Smooth muscle cell (in vitro differentiated cells): Measurements from ENCODE around the gene SREBF1. TPM values are rescaled to one million over a fixed set of nuclear protein-coding genes. Genes with fewer than 3 reads are reported as not detected.

Experiments
- DNase-seq: peaks from one replicate; lab custom pipeline; 2025; ENCODE audit not compliant: unreplicated experiment; lab: John Stamatoyannopoulos, UW
- H2AFZ ChIP-seq: fragments of 200-600 bp; sonication (generic); 2 replicates; pipeline ENCODE4 v1.6.0; 2016; ENCODE audit warnings: antibody characterized with exemption, low read depth, mild to moderate bottlenecking
- H3F3A ChIP-seq: fragments of 200-600 bp; sonication (generic); 2 replicates; pipeline ENCODE4 v1.6.0; 2017; ENCODE audit warnings: antibody characterized with exemption, low read depth
- H3K27ac ChIP-seq: fragments of 200-600 bp; sonication (generic); 2 replicates; pipeline ENCODE4 v1.5.1; 2016; ENCODE audit warnings: low read depth, mild to moderate bottlenecking
- H3K27me3 ChIP-seq: fragments of 200-600 bp; sonication (generic); 2 replicates; pipeline ENCODE4 v1.6.1; 2016; ENCODE audit warnings: low read depth, mild to moderate bottlenecking
- H3K36me3 ChIP-seq: fragments of 200-600 bp; sonication (generic); 2 replicates; pipeline ENCODE4 v1.5.1; 2016; ENCODE audit warnings: low read depth
- H3K4me1 ChIP-seq: fragments of 200-600 bp; sonication (generic); 2 replicates; pipeline ENCODE4 v1.5.1; 2016; ENCODE audit warnings: low read depth
- H3K4me2 ChIP-seq: fragments of 200-600 bp; sonication (generic); 2 replicates; pipeline ENCODE4 v1.6.0; 2016; ENCODE audit warnings: mild to moderate bottlenecking
- H3K4me3 ChIP-seq: fragments of 200-600 bp; sonication (generic); 2 replicates; pipeline ENCODE4 v1.5.1; 2016; ENCODE audit warnings: mild to moderate bottlenecking
- H3K79me2 ChIP-seq: fragments of 200-600 bp; sonication (generic); 2 replicates; pipeline ENCODE4 v1.6.0; 2016; ENCODE audit warnings: low read depth, mild to moderate bottlenecking
- H3K9ac ChIP-seq: fragments of 200-600 bp; sonication (generic); 2 replicates; pipeline ENCODE4 v1.6.0; 2016; ENCODE audit warnings: low read depth
- H3K9me3 ChIP-seq: fragments of 200-600 bp; sonication (generic); replicated peaks from 2 replicates; pipeline ENCODE4 v1.5.1; 2016; ENCODE audit warnings: low read depth
- H4K20me1 ChIP-seq: fragments of 200-600 bp; sonication (generic); 2 replicates; pipeline ENCODE4 v1.6.0; 2016; ENCODE audit warnings: low read depth
- WGBS: methylation state at CpG from one replicate; pipeline ENCODE4 v1.1.7; 2016; ENCODE audit warnings: low lambda C conversion rate; 5-methylcytosine and 5-hydroxymethylcytosine counted together
- polyA plus RNA-seq: library from polyadenylated mRNA; unstranded; fragments of >200 nt; fragmentation: Nextera tagmentation; extraction: Ambion mirVana; gene quantifications from 2 replicates; pipeline ENCODE4 v1.2.1, GENCODE V29; 2016
- total RNA-seq: library from RNA; depleted of rRNA; stranded (reverse); fragments of >200 nt; gene quantifications from 2 replicates; pipeline ENCODE4 v1.2.3, GENCODE V29; 2014
- TF ChIP-seq, protein P1 (sequence below): fragments of 200-600 bp; sonication (generic); IDR thresholded peaks from 2 replicates; pipeline ENCODE4 v1.5.1; 2017; ENCODE audit warnings: borderline replicate concordance, mild to moderate bottlenecking, antibody characterized with exemption; ENCODE audit not compliant: insufficient read depth, poor library complexity, severe bottlenecking

The SREBF1 gene
- total and polyA plus RNA-seq, 2 experiments from 2014 or later, result 23.5 to 45.4 TPM

DNA sequence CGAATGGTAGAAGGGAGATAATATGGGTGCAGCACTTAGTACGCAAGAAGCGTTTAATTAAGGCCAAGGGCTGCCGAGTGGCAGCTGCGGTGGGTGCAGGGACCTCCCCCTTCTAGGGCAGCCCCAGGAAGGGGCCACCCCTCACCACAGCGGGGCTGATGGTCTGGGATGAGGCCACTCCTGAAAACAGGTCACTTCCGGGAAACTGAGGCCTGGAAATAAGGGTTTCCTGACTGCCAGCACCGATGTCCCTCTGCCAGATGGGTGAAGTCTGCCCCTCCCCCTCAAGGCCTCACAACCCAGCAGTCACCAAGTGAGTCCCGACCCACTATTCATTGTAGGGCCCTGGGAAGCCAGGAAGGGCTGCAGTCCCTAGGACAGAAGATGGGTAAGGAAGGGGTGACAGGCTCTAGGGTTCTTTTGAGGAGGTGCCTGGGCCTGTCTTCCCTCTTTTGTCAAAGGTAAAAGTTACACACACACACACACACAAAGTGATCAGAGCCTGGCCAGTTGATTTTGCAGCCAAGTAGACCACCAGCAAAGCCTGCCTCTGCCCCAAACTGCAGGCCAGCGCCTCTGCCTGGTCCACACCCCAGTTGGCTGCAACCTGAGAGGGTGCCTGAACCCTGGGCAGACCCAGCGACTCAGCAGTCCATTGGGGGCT, 12.5 kb downstream of the SREBF1 start:
- Histone ChIP-seq H3K27me3 (no peaks in the 10 kb centered on the region), H3F3A (peaks cover 6% of the 10 kb centered on the region), H4K20me1 (peaks cover 75% of the 10 kb centered on the region), H3K27ac (peak overlapping the region; percentile 82), H3K9me3 (no peaks in the 10 kb centered on the region), H3K4me1 (peaks cover 43% of the 10 kb centered on the region), H3K4me2 (peak overlapping the region; percentile 80), H3K9ac (peak overlapping the region; percentile 35), H3K36me3 (no peaks in the 10 kb centered on the region), H2AFZ (no peak overlapping the region), H3K4me3 (peak overlapping the region; percentile 44), H3K79me2 (peaks cover 78% of the 10 kb centered on the region)
- 18% methylated on average over 11 of the region's 11 CpGs for WGBS
- TF ChIP-seq, protein P1, sequence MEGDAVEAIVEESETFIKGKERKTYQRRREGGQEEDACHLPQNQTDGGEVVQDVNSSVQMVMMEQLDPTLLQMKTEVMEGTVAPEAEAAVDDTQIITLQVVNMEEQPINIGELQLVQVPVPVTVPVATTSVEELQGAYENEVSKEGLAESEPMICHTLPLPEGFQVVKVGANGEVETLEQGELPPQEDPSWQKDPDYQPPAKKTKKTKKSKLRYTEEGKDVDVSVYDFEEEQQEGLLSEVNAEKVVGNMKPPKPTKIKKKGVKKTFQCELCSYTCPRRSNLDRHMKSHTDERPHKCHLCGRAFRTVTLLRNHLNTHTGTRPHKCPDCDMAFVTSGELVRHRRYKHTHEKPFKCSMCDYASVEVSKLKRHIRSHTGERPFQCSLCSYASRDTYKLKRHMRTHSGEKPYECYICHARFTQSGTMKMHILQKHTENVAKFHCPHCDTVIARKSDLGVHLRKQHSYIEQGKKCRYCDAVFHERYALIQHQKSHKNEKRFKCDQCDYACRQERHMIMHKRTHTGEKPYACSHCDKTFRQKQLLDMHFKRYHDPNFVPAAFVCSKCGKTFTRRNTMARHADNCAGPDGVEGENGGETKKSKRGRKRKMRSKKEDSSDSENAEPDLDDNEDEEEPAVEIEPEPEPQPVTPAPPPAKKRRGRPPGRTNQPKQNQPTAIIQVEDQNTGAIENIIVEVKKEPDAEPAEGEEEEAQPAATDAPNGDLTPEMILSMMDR, result no peak
- DNase-seq, result no peak

DNA sequence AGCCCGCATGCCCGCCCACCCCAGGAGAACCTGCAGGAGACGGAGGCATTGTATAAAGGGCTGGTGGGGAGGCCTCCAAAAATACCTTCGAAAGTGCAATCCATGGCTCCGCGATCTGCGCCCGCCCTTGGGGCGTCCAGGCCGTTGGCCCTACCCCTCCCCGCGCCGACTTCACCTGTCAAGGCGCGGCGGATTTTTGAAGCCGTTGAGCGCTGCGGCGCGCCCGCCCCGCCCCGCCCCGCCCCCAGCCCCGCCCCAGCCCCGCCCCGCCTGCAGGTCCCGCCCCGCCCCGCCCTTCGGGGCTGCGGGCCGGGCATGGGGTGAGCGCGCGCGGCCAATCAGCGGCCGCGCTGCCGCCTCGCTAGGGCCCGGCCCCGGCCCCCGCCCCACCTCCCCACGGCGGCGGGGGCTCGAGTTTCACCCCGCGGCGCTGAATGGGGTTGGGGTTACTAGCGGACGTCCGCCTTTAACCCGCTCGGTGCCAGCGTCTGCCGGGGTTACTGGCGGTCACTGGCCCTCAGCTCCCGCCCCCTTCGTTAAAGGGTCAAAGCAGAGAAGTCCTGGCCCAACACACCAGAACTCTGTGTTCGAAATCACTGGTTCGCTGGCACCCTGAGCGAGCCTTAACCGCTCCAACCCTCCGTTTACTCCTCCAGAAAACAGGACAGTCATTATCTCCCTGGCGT, 13.2 kb downstream of the SREBF1 start:
- WGBS, result 3% methylated on average over 35 of the region's 69 CpGs
- peak overlapping the region; percentile 35 for H3K9ac ChIP-seq

DNA sequence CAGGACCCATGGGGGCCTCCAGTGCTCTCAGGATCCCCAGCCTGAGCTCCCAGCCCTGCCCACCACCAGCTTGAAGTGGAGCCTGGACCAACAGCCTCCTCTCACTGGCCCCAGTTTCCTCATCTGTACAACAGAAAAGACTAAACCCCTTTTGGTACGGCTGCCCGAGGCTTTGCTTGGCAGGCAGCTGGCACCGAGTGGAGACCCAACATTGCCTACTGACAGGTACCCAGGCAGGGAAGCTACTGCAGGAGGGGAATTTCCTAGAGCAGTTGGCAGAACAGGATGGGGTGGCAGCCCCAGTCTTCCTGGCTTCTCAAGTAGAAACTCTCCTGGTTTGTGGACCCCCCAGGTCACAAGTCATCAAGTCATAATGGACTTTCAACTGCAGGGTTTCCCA, 14.2 kb downstream of the SREBF1 start:
- TF ChIP-seq, protein P1, result no peak
- no peaks in the 10 kb centered on the region for H3K9me3 ChIP-seq
- H3K36me3 ChIP-seq, result no peaks in the 10 kb centered on the region
- peak overlapping the region; percentile 61 for H3K4me3 ChIP-seq
- DNase-seq, result no peak
- WGBS, result 92% methylated on average over 3 of the region's 3 CpGs
- no peak overlapping the region for H2AFZ ChIP-seq
- H3K79me2 ChIP-seq, result peaks cover 64% of the 10 kb centered on the region
- peak overlapping the region; percentile 93 for H3K4me2 ChIP-seq
- no peak overlapping the region for H3K9ac ChIP-seq
- H4K20me1 ChIP-seq, result peaks cover 76% of the 10 kb centered on the region
- H3F3A ChIP-seq, result peaks cover 6% of the 10 kb centered on the region
- H3K4me1 ChIP-seq, result peaks cover 43% of the 10 kb centered on the region
- no peaks in the 10 kb centered on the region for H3K27me3 ChIP-seq
- no peak overlapping the region for H3K27ac ChIP-seq

More for the DNA sequence above, 13.2 kb downstream of the SREBF1 start:
- H3K4me2 ChIP-seq, result peak overlapping the region; percentile 93
- H3K27ac ChIP-seq, result peak overlapping the region; percentile 82
- peak overlapping the region; percentile 61 for H3K4me3 ChIP-seq
- H3K4me1 ChIP-seq, result peaks cover 43% of the 10 kb centered on the region
- no peaks in the 10 kb centered on the region for H3K9me3 ChIP-seq
- no peaks in the 10 kb centered on the region for H3K27me3 ChIP-seq
- no peak overlapping the region for H2AFZ ChIP-seq
- H3K79me2 ChIP-seq, result peaks cover 74% of the 10 kb centered on the region
- TF ChIP-seq, protein P1, result no peak
- peaks cover 6% of the 10 kb centered on the region for H3F3A ChIP-seq
- DNase-seq, result peak; percentile 49
- H4K20me1 ChIP-seq, result peaks cover 76% of the 10 kb centered on the region
- H3K36me3 ChIP-seq, result no peaks in the 10 kb centered on the region
